GM23338 (cell line): ENCODE results near the gene OXLD1.

Experiments used
- EZH2 ChIP-seq: fragments of 200-600 bp; sonication (generic); IDR thresholded peaks from one replicate; pipeline ENCODE4 v1.8.0; 2017; ENCODE audit warnings: antibody characterized with exemption, mild to moderate bottlenecking, low read depth; ENCODE audit not compliant: unreplicated experiment
- EZH2phosphoT487 ChIP-seq: fragments of 200-600 bp; sonication (generic); IDR thresholded peaks from one replicate; pipeline ENCODE4 v1.8.1; 2018; ENCODE audit warnings: antibody characterized with exemption; ENCODE audit not compliant: unreplicated experiment
- POLR2AphosphoS5 ChIP-seq: IDR thresholded peaks from 2 replicates; pipeline ENCODE4 v1.6.1; 2016; ENCODE audit warnings: antibody characterized with exemption, low read depth
- REST ChIP-seq: IDR thresholded peaks from one replicate; pipeline ENCODE4 v1.6.1; 2018; ENCODE audit warnings: antibody characterized with exemption; ENCODE audit not compliant: unreplicated experiment
- STAT1 ChIP-seq: IDR thresholded peaks from one replicate; pipeline ENCODE4 v1.6.1; 2016; ENCODE audit warnings: antibody characterized with exemption; ENCODE audit not compliant: unreplicated experiment
- ZNF331 ChIP-seq: fragments of 250-450 bp; sonication (Bioruptor Pico); IDR thresholded peaks from 2 replicates; pipeline ENCODE4 v1.5.0; 2020; ENCODE audit warnings: low read depth, mild to moderate bottlenecking, moderate library complexity
- TF ChIP-seq, protein P1 (sequence below), 2 experiments: fragments of 200-600 bp in 1 of 2; sonication (generic) in 1 of 2; conservative IDR thresholded peaks; 2 replicates each; pipeline versions ENCODE4 v1.5.1 to v1.6.1; 2016 to 2017; ENCODE audit warnings: antibody characterized with exemption in 2 of 2, low read depth in 2 of 2, mild to moderate bottlenecking in 2 of 2, moderate library complexity in 1 of 2
- TF ChIP-seq, protein P2 (sequence below): IDR thresholded peaks from 2 replicates; pipeline ENCODE4 v1.6.1; 2016; ENCODE audit warnings: antibody characterized with exemption

DNA sequence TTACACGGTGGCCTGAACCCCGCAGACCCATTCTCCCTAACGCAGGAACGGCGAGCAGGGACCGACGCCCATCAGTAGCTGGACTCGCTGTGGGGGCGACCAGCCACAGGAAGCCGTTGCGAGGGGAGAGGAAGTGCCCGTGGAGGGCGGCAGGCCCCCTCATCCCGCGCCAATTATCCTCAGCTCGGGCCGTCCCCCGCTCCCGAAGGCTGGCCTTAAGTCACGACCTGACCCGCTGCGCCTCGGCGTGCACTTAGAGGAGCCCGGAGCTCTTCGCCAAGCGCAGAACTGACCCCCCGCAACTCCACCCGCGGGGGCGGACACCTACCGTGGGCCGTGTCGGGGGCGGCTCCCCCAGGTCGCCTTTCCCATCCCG, 16.8 kb upstream of the OXLD1 start:
- no peak for TF ChIP-seq EZH2phosphoT487
- TF ChIP-seq POLR2AphosphoS5 = no peak
- TF ChIP-seq, protein P1, sequence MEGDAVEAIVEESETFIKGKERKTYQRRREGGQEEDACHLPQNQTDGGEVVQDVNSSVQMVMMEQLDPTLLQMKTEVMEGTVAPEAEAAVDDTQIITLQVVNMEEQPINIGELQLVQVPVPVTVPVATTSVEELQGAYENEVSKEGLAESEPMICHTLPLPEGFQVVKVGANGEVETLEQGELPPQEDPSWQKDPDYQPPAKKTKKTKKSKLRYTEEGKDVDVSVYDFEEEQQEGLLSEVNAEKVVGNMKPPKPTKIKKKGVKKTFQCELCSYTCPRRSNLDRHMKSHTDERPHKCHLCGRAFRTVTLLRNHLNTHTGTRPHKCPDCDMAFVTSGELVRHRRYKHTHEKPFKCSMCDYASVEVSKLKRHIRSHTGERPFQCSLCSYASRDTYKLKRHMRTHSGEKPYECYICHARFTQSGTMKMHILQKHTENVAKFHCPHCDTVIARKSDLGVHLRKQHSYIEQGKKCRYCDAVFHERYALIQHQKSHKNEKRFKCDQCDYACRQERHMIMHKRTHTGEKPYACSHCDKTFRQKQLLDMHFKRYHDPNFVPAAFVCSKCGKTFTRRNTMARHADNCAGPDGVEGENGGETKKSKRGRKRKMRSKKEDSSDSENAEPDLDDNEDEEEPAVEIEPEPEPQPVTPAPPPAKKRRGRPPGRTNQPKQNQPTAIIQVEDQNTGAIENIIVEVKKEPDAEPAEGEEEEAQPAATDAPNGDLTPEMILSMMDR (conservative IDR thresholded peaks at IDR 0.05; ENCODE audit: low read depth in 2 of 2) = no peak
- no peak for TF ChIP-seq STAT1
- TF ChIP-seq EZH2 = no peak
- TF ChIP-seq, protein P2, sequence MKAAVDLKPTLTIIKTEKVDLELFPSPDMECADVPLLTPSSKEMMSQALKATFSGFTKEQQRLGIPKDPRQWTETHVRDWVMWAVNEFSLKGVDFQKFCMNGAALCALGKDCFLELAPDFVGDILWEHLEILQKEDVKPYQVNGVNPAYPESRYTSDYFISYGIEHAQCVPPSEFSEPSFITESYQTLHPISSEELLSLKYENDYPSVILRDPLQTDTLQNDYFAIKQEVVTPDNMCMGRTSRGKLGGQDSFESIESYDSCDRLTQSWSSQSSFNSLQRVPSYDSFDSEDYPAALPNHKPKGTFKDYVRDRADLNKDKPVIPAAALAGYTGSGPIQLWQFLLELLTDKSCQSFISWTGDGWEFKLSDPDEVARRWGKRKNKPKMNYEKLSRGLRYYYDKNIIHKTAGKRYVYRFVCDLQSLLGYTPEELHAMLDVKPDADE = no peak
- no peak for TF ChIP-seq REST
- TF ChIP-seq ZNF331 = no peak
